ENCODE data around the gene LST1. TPM values are rescaled to one million over a fixed set of nuclear protein-coding genes. Genes with fewer than 3 reads are reported as not detected.
A peak's percentile ranks its signal among the peaks of the same experiment; 100 is the strongest.

LST1 gene
- total RNA-seq, 4 donors from 2014 or later: 16.3 to 34.2 (median 19.2) TPM

- DNase-seq (ENCODE audit: low spot score) (no peak), ATAC-seq (ENCODE audit: low FRiP score) (no peak)
- no peak for TF ChIP-seq CTCF (IDR thresholded peaks at IDR 0.05)
Measured at GRCh38 chr6:31615748-31616147, 29.7 kb downstream of the LST1 start.

- ATAC-seq (ENCODE audit: low FRiP score): no peak
- TF ChIP-seq CTCF (IDR thresholded peaks at IDR 0.05): no peak
- DNase-seq (ENCODE audit: low spot score): no peak
Measured at GRCh38 chr6:31617010-31617409, 30.9 kb downstream of the LST1 start.

GRCh38 chr6:31619805-31620585 lies 33.9 kb downstream of the LST1 start:
- ATAC-seq (ENCODE audit: low FRiP score): peak; percentile 94
- TF ChIP-seq CTCF (IDR thresholded peaks at IDR 0.05): no peak
- DNase-seq (ENCODE audit: low spot score): peak; percentile 87

- no peak for TF ChIP-seq CTCF (IDR thresholded peaks at IDR 0.05)
- peak; percentile 91 for DNase-seq (ENCODE audit: low spot score)
- peak; percentile 80 for ATAC-seq (ENCODE audit: low FRiP score)
Measured at GRCh38 chr6:31620586-31621319, 34.7 kb downstream of the LST1 start, which contains the start of gene PRRC2A. Gene PRRC2A, plus strand, starts transcription at chr6:31620715. Its CDS starts 2,075 bp downstream, at chr6:31622790.

GRCh38 chr6:31621320-31621939 lies 35.4 kb downstream of the LST1 start:
- ATAC-seq (ENCODE audit: low FRiP score) (no peak), DNase-seq (ENCODE audit: low spot score) (no peak)
- no peak for TF ChIP-seq CTCF (IDR thresholded peaks at IDR 0.05)

- TF ChIP-seq CTCF (IDR thresholded peaks at IDR 0.05): no peak
- no peak for ATAC-seq (ENCODE audit: low FRiP score)
- DNase-seq (ENCODE audit: low spot score): no peak
Measured at GRCh38 chr6:31621991-31622390, 35.9 kb downstream of the LST1 start.
